ENCODE measurements around the gene CHCHD6.

Gene CHCHD6

DNA sequence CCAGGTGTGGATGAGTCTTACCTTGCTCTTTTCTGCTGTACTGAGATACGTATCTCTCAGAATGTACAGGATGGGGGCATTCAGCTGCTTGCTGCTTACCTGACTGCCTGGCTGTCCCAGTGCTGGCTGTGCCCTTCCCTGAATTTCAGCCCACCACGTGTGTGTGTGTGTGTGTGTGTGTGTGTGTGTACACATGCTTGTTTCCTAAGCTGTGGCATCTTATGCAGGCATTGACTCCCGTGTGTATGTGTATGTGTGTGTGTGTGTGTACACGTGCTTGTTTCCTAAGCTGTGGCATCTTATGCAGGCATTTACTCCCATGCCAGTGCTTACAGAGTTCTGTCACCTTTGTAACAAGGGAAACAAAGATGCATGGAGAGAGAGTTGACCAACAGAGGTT, 218.4 kb downstream of the CHCHD6 start:
- no peak for DNase-seq
- Histone ChIP-seq H3K9me3 (no peaks in the 10 kb centered on the region), H3K4me3 (no peak overlapping the region), H3K36me3 (no peaks in the 10 kb centered on the region), H3K27ac (no peak overlapping the region), H3K4me1 (peaks cover 0 to 13% (median 10%) of the 10 kb centered on the region in 4 donors), H3K27me3 (no peaks in the 10 kb centered on the region)
- intact Hi-C loops (cut with DNase I; ENCODE audit: low total_unique reads), result no loop called here
- TF ChIP-seq, protein P1, sequence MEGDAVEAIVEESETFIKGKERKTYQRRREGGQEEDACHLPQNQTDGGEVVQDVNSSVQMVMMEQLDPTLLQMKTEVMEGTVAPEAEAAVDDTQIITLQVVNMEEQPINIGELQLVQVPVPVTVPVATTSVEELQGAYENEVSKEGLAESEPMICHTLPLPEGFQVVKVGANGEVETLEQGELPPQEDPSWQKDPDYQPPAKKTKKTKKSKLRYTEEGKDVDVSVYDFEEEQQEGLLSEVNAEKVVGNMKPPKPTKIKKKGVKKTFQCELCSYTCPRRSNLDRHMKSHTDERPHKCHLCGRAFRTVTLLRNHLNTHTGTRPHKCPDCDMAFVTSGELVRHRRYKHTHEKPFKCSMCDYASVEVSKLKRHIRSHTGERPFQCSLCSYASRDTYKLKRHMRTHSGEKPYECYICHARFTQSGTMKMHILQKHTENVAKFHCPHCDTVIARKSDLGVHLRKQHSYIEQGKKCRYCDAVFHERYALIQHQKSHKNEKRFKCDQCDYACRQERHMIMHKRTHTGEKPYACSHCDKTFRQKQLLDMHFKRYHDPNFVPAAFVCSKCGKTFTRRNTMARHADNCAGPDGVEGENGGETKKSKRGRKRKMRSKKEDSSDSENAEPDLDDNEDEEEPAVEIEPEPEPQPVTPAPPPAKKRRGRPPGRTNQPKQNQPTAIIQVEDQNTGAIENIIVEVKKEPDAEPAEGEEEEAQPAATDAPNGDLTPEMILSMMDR (IDR thresholded peaks at IDR 0.05), result no peak

DNA sequence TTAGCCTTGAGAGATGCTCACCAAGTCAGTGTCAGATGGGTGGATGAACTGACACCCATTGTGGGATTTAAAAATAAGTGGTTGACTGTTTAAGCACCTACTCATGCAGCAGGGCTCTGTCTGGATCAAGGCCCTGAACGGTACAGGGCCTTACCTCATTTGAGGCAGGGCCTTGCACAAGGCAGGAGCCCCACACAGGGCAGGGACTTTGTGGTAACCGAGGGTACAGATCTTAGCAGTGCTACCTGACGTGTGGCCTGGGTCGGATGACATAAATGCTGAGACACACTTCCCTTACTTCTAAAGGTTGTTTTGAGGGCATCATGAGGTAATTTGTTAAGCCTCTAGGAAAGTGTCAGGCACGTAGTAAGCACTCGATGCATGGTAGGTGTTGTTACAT, 219.4 kb downstream of the CHCHD6 start:
- DNase-seq, result no peak
- TF ChIP-seq, protein P1 (IDR thresholded peaks at IDR 0.05), result no peak
- intact Hi-C loops (cut with DNase I; ENCODE audit: low total_unique reads), result no loop called here
- no peaks in the 10 kb centered on the region for H3K36me3 ChIP-seq
- H3K4me1 ChIP-seq, result peaks cover 0 to 19% (median 10%) of the 10 kb centered on the region in 4 donors
- no peaks in the 10 kb centered on the region for H3K9me3 ChIP-seq
- no peaks in the 10 kb centered on the region for H3K27me3 ChIP-seq
- no peak overlapping the region for H3K27ac ChIP-seq
- H3K4me3 ChIP-seq, result no peak overlapping the region

DNA sequence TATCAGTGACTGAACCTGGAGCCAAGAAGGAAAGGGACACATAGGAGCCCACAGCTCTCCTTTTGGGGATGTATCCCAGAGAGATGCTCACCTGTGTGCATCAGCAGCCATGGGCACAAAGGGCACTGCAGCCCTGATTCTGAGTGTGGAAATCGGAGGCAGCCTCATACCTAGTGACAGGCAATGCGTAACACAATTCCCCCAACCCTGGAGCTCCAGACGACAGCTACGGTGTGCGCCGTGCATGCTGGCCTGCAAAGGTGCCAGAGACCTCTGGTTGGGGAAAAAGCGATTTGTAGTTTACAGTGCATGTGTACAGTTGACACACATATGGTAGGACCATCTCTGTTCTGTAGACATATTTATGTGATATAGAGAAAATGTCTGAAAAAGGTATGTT, 219.9 kb downstream of the CHCHD6 start:
- Histone ChIP-seq H3K36me3 (no peaks in the 10 kb centered on the region), H3K27me3 (no peaks in the 10 kb centered on the region), H3K9me3 (no peaks in the 10 kb centered on the region), H3K4me1 (peaks cover 0 to 19% (median 10%) of the 10 kb centered on the region in 4 donors), H3K4me3 (no peak overlapping the region), H3K27ac (no peak overlapping the region)
- intact Hi-C loops (cut with DNase I; ENCODE audit: low total_unique reads), result no loop called here
- TF ChIP-seq, protein P1 (IDR thresholded peaks at IDR 0.05), result no peak
- peak in 1 of 2 donors; percentile 17 for DNase-seq

GRCh38 chr3:126924458-126924857, 220.4 kb downstream of the CHCHD6 start:
- Histone ChIP-seq H3K27me3 (no peaks in the 10 kb centered on the region), H3K4me3 (no peak overlapping the region), H3K4me1 (peaks cover 0 to 19% (median 10%) of the 10 kb centered on the region in 4 donors), H3K36me3 (no peaks in the 10 kb centered on the region), H3K9me3 (no peaks in the 10 kb centered on the region), H3K27ac (no peak overlapping the region)
- TF ChIP-seq, protein P1 (IDR thresholded peaks at IDR 0.05), result no peak
- intact Hi-C loops (cut with DNase I; ENCODE audit: low total_unique reads), result no loop called here
- DNase-seq, result no peak

- DNase-seq, result peak in 1 of 2 donors; percentile 45
- TF ChIP-seq, protein P1 (IDR thresholded peaks at IDR 0.05), result no peak
- H3K9me3 ChIP-seq, result no peaks in the 10 kb centered on the region
- no peaks in the 10 kb centered on the region for H3K27me3 ChIP-seq
- intact Hi-C loops (cut with DNase I; ENCODE audit: low total_unique reads), result no loop called here
- no peak overlapping the region for H3K27ac ChIP-seq
- no peaks in the 10 kb centered on the region for H3K36me3 ChIP-seq
- peaks cover 0 to 19% (median 10%) of the 10 kb centered on the region in 4 donors for H3K4me1 ChIP-seq
- no peak overlapping the region for H3K4me3 ChIP-seq
Measured at GRCh38 chr3:126925411-126926171, 221.6 kb downstream of the CHCHD6 start.
